HG03045 (cell line): ENCODE measurements around the gene PPIB.

Experiments used
- ATAC-seq: cut with Tn5 transposase; IDR thresholded peaks from one replicate; pipeline ENCODE4 v1.9.1; 2021; ENCODE audit warnings: mild to moderate bottlenecking, moderate library complexity; ENCODE audit not compliant: unreplicated experiment

The PPIB gene

DNA sequence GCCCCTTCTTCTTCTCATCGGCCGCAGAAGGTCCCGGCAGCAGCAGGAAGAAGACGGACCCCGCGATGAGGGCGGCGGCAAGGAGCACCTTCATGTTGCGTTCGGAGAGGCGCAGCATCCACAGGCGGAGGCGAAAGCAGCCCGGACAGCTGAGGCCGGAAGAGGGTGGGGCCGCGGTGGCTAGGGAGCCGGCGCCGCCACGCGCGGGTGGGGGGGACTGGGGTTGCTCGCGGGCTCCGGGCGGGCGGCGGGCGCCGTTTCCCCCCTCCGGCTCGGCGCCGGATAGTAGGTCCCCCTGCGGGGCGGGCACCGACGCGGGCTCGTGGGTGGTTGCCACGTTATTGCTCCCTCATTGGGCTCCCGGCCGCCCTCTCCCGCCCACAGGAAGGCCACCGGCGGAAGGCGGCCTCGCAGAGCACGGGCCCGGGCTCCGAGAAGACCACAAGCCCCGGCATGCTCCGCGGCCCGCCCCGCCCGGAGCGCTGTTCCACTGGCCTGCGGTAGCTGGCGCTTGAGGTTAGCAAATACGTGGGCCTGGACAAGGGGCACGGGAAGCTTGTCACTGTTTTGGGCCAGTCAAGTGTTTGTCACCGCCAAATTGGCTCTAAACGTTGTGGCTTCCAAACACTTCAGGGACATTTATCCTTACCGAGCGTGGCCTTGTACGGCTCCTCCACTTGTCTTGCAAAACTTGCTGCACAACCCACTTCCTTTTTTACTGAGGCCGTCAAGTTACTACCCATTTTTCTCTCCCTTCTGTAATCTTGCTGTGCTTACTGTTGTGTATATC lies at the start of gene PPIB:
TSS of gene PPIB (minus strand) at position 154 of the 790 bp plus-strand sequence. CDS start at position 118, 36 bp downstream.
- ATAC-seq, result peak; percentile 92

- no peak for ATAC-seq
These were observed 48.9 kb upstream of the PPIB start for GRCh38 chr15:64211696-64212095.

DNA sequence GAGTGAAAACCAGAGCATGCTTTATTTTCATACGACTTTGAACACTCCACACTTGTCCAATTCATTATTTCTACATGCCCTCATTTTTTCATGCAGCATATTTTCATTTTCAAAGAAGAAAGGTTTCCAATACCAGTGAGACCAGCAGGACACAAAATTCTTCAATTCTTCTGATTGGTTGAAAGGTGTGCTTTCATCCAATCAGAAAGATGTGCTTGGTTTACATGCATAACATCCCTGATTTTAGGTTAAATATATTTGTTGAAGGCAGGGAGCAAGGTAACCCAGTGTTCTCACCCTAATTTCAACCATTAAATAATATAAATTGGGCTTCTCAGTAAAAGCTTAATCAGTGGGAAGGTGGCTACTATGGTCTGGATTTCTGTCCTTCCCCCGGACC lies 47.5 kb upstream of the PPIB start:
- ATAC-seq, result no peak

GRCh38 chr15:64209680-64210334 lies 47.0 kb upstream of the PPIB start:
- no peak for ATAC-seq

GRCh38 chr15:64205202-64205601 lies 42.4 kb upstream of the PPIB start:
- no peak for ATAC-seq

DNA sequence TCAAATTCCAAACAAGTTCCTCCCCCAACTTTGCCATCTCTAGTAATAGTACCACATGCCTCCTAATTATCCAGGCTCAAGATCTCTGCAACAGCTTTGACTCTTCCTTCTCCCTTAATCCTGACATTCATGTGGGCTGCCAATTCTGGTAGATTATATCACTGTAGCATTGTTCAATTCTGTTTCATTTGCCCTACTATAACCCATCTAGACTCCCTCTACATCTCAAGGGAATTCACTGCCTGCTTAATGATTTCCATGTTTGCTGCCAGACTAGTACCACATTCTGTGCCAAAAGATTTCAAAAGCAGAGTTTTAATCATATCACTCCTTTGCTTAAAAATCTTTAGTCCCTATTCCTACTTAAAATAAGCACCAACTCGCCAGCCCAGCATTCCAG lies 34.6 kb upstream of the PPIB start:
- ATAC-seq, result no peak

DNA sequence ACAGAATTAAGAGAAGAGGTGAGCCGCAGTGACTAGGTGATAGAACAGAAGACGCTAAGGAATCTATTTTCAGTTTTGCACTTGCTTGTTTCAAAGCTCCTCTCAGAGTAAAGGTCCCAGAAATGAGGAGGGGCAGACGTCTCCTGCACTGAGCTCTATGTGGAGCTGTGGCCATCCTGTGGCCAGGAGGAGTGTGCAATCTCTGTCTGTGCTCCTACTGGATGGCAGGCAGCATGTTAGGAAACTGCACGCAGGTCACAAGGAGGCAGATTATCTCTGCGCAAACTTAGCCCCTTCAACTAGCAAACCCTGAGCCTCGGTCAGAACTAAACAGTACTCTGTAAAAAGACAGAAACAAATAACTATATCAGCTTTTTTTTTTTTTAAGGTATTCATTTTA lies 31.1 kb upstream of the PPIB start:
- no peak for ATAC-seq

GRCh38 chr15:64191971-64192830 lies 29.4 kb upstream of the PPIB start:
- no peak for ATAC-seq

DNA sequence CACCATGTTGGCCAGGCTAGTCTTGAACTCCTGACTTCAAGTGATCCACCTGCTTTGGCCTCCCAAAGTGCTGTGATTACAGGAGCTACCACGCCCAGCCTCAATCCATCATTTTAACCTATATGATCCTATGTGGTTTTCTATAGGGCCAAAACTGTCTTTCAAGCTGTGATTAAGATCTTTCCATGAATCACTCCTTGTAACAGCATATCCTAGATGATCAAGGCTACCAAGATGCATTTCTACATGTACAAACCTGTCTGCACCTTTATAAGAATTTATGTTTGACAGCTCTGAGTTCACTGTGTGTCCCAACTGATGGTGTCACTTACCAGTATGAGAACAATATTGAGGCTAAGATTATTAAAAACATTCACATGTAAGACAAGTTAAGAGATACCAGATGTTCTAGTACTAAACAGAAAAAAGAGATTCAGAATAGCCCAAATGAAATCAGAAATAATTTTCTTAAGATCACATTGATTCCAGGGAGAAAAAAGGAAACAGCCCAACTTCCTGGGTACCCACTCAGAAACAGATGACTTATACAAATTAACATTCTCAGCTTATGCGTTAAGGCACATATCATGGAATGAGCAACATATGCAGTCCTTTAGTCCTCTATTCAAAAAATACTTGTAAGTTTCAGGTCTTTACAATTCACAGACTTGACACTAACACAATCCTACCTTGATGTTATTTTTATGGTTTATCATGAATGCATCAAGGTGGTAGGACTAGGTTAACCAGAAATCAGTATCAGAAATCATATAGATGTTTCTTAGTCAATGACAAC lies 24.8 kb upstream of the PPIB start:
- no peak for ATAC-seq

DNA sequence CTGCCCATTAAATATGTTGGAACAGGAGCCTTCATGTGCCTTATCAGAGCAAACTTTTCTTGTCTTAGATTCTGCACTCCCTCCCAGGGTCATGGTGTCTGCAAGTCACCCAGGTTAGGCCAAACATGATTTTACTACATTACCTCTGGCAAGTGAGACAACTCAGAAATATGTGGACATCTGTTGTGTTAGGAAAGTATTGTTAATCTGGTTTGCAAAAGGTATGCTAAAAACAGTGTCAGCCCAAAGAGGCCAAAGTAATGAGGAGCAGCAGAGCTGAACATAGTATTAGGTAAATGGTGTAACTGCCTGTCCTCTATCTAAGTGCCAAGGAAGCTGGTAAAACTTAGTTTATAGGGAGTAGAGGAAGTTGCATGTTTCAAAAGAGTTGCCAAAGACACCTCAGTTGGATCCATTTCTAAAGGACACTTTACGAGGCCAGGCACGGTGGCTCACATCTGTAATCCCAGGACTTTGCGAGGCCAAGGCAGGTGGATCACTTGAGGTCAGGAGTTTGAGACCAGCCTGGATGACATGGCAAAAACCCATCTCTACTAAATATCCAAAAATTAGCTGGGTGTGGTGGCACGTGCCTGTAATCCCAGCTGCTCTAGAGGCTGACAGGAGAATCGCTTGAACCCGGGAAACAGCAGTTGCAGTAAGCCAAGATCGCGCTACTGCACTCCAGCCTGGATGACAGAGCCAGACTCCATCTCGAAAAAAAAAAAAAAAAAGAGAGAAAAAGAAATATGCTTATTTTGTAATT lies 22.5 kb upstream of the PPIB start:
- ATAC-seq, result no peak

GRCh38 chr15:64182859-64183370 lies 20.1 kb upstream of the PPIB start:
- no peak for ATAC-seq

DNA sequence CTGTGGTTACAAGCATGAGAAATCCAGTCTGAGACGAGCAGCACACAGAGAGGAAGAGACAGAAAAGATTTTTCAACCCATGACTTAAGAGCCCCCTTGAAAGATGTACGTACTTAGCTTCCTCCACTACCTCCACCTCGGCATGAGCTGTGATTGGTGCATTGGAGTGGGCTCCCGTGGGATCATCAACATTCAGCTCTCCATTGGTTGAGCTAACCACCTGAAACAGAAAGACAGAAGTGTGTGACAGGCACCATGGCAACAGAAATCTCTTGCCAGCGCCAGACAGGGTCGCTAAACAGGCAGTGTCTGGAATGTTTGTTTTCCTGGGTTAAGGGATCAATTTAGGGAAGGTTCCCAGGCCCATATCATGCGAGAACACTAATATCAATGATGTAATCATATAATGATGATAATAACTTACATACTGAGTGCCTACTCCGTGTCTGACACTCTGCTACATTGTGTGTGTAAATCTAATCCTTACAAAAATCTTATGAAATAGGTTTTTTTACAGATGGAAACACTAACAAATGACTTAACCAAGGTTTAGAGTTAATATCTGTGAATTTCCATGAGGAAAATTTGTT lies 17.5 kb upstream of the PPIB start:
- no peak for ATAC-seq

- ATAC-seq, result no peak
These were observed 3.5 kb upstream of the PPIB start for GRCh38 chr15:64166102-64166890.

DNA sequence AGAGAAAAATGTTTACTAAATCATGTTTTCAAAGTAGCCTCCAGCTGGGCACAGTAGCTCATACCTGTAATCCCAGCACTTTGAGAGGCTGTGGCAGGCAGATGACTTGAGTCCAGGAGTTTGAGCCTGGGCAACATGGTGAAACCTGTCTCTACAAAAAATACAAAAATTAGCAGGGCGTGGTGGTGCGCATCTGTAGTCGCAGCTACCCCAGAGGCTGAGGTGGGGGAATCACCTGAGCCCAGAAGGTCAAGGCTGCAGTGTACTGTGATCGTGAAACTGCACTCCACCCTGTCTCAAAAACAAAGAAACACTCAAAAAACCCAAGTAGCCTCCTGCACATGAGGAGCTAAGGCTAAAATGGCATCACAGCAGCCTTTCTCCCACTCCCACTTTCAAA lies 1.6 kb upstream of the PPIB start:
- ATAC-seq, result no peak

GRCh38 chr15:64163659-64164362 lies 989 bp upstream of the PPIB start:
- ATAC-seq, result no peak

GRCh38 chr15:64162478-64162868 lies 349 bp downstream of the PPIB start:
- peak; percentile 23 for ATAC-seq

GRCh38 chr15:64161688-64162477 lies 939 bp downstream of the PPIB start:
- no peak for ATAC-seq
